ENCODE measurements around the gene SOX13.

SOX13 gene

GRCh38 chr1:204149107-204149506 lies 76.2 kb downstream of the SOX13 start:
- Mint-ChIP-seq H3K27ac (no peak overlapping the region), H3K4me3 (peak overlapping the region; percentile 9), H3K4me1 (peaks cover 14% of the 10 kb centered on the region), H3K27me3 (ENCODE audit: low read depth, poor library complexity) (peaks cover 45% of the 10 kb centered on the region), H3K36me3 (ENCODE audit: low read depth) (no peaks in the 10 kb centered on the region), H3K9me3 (no peaks in the 10 kb centered on the region)
- no peak for TF ChIP-seq CTCF (IDR thresholded peaks at IDR 0.05)
- no peak for DNase-seq

GRCh38 chr1:204149635-204150565 lies 77.0 kb downstream of the SOX13 start:
- Mint-ChIP-seq H3K9me3 (no peaks in the 10 kb centered on the region), H3K4me1 (peaks cover 14% of the 10 kb centered on the region), H3K36me3 (ENCODE audit: low read depth) (no peaks in the 10 kb centered on the region), H3K4me3 (peak overlapping the region; percentile 70), H3K27ac (no peak overlapping the region), H3K27me3 (ENCODE audit: low read depth, poor library complexity) (peaks cover 52% of the 10 kb centered on the region)
- no peak for TF ChIP-seq CTCF (IDR thresholded peaks at IDR 0.05)
- DNase-seq = no peak

- Mint-ChIP-seq H3K27me3 (ENCODE audit: low read depth, poor library complexity) (peaks cover 52% of the 10 kb centered on the region), H3K4me3 (peak overlapping the region; percentile 70), H3K9me3 (no peaks in the 10 kb centered on the region), H3K27ac (no peak overlapping the region), H3K4me1 (peaks cover 14% of the 10 kb centered on the region), H3K36me3 (ENCODE audit: low read depth) (no peaks in the 10 kb centered on the region)
- TF ChIP-seq CTCF (IDR thresholded peaks at IDR 0.05) = no peak
- DNase-seq = peak; percentile 34
These were observed 78.0 kb downstream of the SOX13 start for GRCh38 chr1:204150702-204151551.

GRCh38 chr1:204151552-204152309 lies 78.8 kb downstream of the SOX13 start, which contains the start of gene ETNK2:
Gene ETNK2, minus strand, starts transcription at chr1:204152044. Its CDS starts 192 bp downstream, at chr1:204151852.
- peaks cover 52% of the 10 kb centered on the region for H3K27me3 Mint-ChIP-seq (ENCODE audit: low read depth, poor library complexity)
- DNase-seq = peak; percentile 82
- H3K4me1 Mint-ChIP-seq = peaks cover 11% of the 10 kb centered on the region

More at GRCh38 chr1:204151552-204152309, 78.8 kb downstream of the SOX13 start, which contains the start of gene ETNK2:
- TF ChIP-seq CTCF (IDR thresholded peaks at IDR 0.05) = no peak
- peak within 1 kb of the TSS; percentile 83 for H3K4me3 Mint-ChIP-seq
- H3K9me3 Mint-ChIP-seq = no peaks in the 10 kb centered on the region
- no peak within 1 kb of the TSS for H3K27ac Mint-ChIP-seq
- no peaks in the 10 kb centered on the region for H3K36me3 Mint-ChIP-seq (ENCODE audit: low read depth)
